Activated gamma-delta T cell treated with Interleukin-2 at 50 U/mL for 16 hours (primary cell): ENCODE measurements around the gene ERLEC1.
"Not testable (repeated sequence)": the region's sequence is repeated elsewhere in the genome, so short reads cannot be mapped to it uniquely, and the experiment has no call there.

Source experiments
- DNase-seq: peaks from one replicate; pipeline ENCODE4 v3.0.0-alpha.2; 2020

ERLEC1 gene

GRCh38 chr2:53784436-53784835 lies 2.4 kb upstream of the ERLEC1 start:
- DNase-seq, result no peak

- no peak for DNase-seq
Measured at GRCh38 chr2:53785366-53785765, 1.5 kb upstream of the ERLEC1 start.

GRCh38 chr2:53786352-53786704 lies 516 bp upstream of the ERLEC1 start:
- peak; percentile 20 for DNase-seq

- no peak for DNase-seq
Measured at GRCh38 chr2:53787614-53788289, 908 bp downstream of the ERLEC1 start.

- DNase-seq, result no peak
Measured at GRCh38 chr2:53793261-53793660, 6.4 kb downstream of the ERLEC1 start.

GRCh38 chr2:53793821-53794220 lies 7.0 kb downstream of the ERLEC1 start:
- DNase-seq, result no peak

GRCh38 chr2:53801547-53801946 lies 14.7 kb downstream of the ERLEC1 start:
- no peak for DNase-seq

GRCh38 chr2:53802617-53803151 lies 15.8 kb downstream of the ERLEC1 start:
- DNase-seq, result no peak

GRCh38 chr2:53811601-53812000 lies 24.8 kb downstream of the ERLEC1 start:
- no peak for DNase-seq

- no peak for DNase-seq
Measured at GRCh38 chr2:53813151-53813550, 26.3 kb downstream of the ERLEC1 start.

- DNase-seq, result no peak
Measured at GRCh38 chr2:53818854-53819435, 32.1 kb downstream of the ERLEC1 start.

GRCh38 chr2:53819634-53820033 lies 32.8 kb downstream of the ERLEC1 start:
- DNase-seq, result no peak

GRCh38 chr2:53820048-53820447 lies 33.2 kb downstream of the ERLEC1 start:
- DNase-seq, result no peak

- DNase-seq, result no peak
Measured at GRCh38 chr2:53820711-53821110, 33.9 kb downstream of the ERLEC1 start.

GRCh38 chr2:53821810-53822209 lies 35.0 kb downstream of the ERLEC1 start:
- DNase-seq, result no peak

- not testable (repeated sequence) for DNase-seq
Measured at GRCh38 chr2:53823639-53824038, 36.8 kb downstream of the ERLEC1 start.

- DNase-seq, result no peak
Measured at GRCh38 chr2:53826030-53826410, 39.2 kb downstream of the ERLEC1 start.

- no peak for DNase-seq
Measured at GRCh38 chr2:53826587-53827397, 39.9 kb downstream of the ERLEC1 start.

- DNase-seq, result no peak
Measured at GRCh38 chr2:53827398-53828175, 40.7 kb downstream of the ERLEC1 start.

- DNase-seq, result no peak
Measured at GRCh38 chr2:53828331-53828730, 41.5 kb downstream of the ERLEC1 start.

- DNase-seq, result no peak
Measured at GRCh38 chr2:53829273-53829979, 42.6 kb downstream of the ERLEC1 start.

GRCh38 chr2:53829980-53830290 lies 43.1 kb downstream of the ERLEC1 start:
- DNase-seq, result not testable (repeated sequence)

- no peak for DNase-seq
Measured at GRCh38 chr2:53840580-53840979, 53.7 kb downstream of the ERLEC1 start.
